GM18909 (cell line): Measurements from ENCODE around the gene PCSK6.

ENCODE experiments used
- ATAC-seq: cut with Tn5 transposase; IDR thresholded peaks from one replicate; pipeline ENCODE4 v1.9.1; 2021; ENCODE audit warnings: mild to moderate bottlenecking; ENCODE audit not compliant: unreplicated experiment, poor library complexity

The PCSK6 gene

DNA sequence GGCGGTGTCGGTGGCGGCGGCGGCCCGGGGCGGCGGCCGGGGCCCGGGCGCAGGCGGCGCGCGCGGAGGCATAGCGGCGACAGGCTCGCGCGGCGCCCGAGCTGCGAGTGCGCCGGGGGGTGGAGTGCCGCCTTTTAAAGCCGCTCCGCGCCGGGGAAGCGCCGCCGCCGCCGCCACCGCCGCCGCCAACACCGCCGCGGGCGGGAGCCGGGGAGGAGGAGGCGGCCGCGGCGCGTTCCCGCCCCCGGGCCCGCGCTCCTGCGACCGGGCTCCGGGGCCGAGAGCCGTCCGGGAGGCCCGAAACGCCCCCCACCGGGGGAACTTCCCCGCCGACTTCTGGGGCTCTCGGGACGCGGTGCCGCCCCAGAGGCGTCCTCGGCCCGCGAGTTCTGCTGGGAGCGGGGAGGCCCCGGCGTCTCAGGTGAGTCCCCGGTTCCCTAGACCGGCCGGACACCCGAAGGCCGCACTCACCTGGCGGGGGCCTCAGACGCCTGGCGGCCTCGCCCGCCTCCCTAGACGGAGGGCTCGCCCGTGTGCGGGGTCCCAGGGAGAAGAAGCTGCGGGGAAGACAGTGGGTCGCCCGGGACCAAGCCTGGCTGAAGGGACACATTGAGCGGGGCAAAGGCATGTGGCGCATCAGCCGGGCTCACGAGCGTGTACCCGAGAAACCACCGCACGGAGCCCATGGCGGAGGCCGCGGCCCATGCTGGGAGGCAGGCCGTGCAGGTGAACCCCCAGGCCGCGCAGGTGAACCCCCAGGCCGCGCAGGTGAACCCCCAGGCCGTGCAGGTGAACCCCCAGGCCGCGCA lies at the start of gene PCSK6:
TSS of gene PCSK6 (minus strand) at position 109 of the 809 bp plus-strand sequence. CDS start at position 72, 37 bp downstream.
- ATAC-seq = no peak

DNA sequence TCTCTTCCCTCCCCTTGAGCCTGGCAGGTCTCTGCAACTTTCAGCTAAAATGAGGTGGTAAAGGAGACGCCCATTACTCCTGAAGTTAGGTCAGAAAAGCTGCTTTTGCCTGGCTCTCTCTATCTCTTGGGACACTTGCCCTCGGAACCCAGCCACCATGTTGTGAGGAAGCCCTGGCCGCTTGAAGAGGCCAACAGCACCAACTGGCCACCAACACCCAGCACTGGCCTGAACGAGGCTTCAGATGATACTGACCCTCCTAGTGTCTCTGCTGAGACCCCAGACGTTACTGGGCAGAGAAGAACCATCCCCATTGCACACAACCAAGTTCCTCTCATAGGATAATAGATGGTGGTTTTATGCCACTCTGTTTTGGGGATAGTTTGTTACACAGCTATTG lies 49.5 kb upstream of the PCSK6 start:
- no peak for ATAC-seq

DNA sequence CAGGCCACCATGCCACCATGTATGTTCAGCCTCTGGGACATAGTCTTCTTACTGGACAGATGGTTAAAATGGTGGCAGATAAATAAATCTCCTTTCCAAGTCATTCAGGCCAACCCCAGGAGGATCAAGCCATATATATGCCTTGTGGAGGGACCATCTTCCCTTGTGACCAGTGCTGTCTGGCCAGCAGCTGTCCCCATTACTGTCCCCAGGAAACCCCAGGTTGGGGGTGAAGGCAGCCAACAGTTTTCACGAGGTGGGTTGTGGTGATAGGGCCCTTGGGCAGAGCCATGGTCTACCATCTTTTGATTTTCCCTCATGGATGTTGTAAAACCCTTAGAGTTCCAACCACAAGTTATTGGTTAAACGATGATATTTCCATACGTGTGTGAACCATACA lies 48.7 kb upstream of the PCSK6 start:
- no peak for ATAC-seq

DNA sequence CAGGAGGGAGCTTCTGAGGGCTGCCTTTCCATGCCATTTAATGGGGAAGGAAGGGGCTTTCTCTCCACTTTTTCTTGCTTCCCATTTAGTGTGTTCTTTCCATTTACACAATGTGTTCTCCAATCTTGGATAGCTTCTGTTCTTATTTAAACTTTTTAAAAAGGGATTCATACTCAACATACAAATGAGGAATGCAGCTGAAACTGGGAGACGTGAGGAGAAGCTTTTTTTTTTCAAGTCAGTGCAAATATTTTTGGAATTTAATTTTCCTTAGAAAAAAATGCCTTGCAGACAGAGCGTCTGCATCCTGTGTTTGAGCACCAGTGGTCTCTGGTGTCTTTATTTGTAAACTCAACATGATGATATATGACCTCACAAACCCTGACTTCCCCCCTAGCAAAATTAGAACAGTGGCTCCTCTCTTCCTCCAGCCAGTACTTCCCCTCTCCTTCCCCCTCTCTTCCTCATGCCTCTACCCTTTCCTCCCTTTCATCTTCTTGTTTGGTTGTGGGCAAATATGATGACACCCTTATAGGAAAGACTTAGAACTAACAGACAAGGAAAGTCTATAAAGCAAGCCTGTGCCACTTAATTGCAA lies 48.1 kb upstream of the PCSK6 start:
- ATAC-seq = no peak

DNA sequence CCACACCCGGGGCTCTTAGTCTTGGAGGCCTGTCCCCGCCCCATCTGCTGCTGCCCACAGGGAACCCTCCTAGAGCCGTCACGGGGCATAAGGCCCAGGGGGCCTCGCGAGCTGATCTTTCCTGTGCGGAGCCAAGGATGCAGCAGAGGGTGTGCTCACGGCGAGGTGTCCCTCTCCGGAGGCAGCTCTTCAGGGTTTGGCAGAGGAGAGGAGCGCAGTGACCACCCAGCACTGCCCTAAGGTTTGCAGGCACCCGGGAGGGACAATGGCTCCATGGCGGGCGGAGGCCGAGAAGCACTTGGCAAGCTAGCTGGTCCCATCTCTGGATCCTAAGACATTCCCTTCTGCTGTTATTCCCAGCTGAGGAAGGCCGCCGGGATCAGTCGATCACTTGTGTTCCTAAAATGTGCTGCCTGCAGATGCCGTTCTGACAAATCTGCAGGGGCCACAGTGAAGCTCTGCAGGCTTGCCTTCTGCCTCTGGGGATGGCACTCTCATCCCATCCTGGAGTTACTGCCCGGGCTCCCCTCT lies 47.4 kb upstream of the PCSK6 start:
- ATAC-seq = no peak

DNA sequence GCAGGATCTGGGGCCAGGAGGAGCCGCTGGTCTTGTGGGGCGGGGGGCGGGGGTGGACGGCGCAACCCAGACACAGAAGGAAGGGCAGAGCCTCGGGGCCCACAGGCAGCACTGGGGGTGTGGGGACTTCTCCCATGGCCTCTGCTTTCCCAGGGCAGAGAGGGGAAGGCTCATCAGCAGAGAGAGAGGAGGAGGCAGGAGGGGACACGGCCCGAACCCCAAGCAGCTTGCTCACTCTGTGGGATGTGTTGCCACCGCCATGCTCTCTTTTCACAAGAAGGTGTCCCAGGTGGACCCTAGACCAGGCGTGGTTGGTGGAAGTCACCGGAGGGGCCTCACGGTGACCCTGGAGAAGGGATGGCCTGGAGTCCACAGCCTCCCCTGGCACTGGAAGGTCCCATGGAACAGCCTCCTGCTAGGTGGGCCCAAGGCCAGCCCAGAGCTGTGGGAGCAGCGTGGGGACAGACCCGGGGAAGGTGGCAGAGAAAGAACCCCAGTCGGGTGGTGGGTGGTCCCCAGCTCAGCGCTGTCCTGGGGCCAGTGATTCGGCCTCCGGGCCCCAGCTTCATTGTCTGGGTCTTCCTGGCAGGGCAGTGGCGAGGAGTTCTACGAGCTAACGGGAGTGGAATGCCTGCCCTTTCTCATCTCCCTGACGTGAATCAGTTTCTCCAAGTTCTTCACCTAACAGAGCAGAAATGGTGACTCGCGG lies 46.8 kb upstream of the PCSK6 start:
- no peak for ATAC-seq

DNA sequence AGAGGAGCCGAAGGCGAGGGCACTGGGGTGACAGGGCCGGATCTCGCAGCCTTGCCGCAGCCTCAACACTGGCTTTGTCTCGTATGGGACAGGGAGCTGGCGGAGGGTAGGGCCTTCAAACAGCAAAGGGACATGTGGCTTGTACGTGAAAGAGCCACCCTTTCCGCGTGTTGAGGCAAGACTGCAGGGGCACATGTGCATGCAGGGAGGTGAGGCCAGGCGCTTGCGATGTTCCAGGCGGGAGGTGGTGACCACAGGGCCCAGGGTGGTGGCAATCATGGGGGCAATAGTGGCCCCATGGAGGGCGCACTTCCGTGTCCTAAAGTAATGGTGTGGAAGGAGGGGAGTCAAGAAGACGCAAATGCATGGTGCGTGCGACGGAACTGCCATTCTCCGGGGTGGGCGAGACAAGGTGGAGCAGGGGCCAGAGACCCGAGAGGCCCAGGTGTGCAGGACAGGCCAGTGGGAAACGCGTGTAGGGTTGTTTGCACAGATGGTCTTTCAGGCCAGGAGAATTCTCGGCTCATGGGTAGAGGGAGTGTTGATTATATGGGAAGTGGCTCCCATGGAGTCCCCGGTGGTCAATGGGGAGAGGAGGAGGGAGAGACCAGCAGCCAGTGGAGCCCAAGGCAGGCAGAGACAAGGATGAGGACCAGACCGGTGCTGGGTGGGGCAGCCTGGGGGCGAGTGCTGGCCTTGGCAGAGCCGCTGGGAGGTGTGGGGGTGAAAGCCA lies 45.8 kb upstream of the PCSK6 start:
- no peak for ATAC-seq

DNA sequence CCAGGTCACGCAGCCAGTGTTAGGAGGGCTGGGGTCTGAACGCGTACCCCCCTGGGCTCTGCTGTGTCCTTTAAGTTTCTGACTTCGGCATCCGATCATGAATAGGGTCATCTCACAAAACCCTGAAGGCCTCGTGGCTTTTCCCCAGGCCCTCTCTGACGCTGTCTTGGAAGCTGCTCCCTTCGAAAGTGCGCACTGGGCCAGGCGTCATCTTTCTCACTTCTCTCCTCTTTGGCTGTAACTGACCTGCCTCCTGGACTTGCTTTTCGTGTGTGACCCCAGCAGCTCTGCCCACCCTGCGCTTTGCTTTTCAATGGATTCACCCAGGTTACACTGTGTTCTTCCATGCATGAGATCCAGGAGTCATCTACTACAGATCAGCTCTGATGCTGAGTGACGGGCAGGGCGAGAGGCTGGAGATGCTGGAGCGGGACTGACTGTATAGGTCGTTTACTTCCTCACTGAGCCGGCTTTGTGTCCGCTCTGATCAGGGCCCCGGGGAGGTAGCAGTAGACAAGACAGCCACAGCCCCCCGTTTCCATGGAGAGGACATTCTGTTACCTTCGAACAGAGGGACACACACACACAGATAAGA lies 45.0 kb upstream of the PCSK6 start:
- no peak for ATAC-seq

DNA sequence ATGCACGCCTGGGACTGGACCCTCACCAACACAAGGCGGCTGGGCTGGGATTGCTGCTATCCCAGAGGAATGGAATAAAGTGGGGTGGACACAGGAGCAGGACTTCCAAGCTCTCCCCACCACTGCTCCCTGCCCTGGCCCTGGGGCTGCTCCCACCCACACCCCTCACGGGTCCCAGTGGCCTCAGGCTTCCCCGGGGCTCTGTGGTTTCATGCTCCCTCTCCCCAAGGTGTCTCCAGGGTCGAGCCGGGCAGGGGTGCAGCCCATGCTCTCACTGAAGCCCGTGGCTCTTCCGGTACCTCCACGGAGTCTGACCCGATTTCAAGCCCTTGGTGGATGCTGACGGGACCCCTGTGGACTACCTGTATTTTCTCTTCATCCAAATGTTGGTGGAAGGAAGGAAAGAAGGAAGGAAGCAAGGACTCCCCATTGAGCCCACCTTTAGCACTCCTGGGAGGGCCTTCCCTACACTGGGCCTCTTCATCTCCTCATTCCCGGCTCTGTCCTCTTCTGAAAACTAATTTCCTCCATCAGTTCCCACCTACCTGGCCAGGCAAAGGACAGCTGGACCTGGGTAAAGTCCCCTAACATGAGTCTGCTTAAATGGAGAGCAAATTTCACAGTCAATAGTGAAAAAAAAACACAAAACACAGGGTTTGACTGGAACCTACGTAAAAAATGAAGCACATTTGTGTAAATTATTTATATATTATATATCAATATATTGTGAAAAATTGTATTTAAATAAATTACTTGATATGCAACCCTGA lies 44.0 kb upstream of the PCSK6 start:
- ATAC-seq = no peak

DNA sequence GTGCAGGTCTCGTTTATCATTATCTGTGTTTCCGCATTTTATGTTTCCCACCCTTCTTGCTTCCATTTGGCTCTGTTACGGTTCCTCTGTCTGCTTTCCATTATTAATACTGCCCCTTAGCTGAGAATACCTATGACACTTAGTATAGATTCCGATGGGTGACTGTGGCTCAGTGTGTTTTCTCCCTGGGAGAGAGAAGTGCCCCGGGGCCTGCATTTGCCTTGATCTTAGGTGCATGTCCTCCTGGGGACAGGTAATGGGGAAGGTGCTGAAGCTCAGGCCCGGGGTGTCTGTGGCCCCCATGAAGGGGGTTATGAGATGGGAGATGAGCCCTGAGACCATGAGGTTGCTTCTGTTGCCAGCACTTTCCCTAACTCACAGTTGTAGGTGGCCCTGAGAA lies 43.4 kb upstream of the PCSK6 start:
- ATAC-seq = no peak

DNA sequence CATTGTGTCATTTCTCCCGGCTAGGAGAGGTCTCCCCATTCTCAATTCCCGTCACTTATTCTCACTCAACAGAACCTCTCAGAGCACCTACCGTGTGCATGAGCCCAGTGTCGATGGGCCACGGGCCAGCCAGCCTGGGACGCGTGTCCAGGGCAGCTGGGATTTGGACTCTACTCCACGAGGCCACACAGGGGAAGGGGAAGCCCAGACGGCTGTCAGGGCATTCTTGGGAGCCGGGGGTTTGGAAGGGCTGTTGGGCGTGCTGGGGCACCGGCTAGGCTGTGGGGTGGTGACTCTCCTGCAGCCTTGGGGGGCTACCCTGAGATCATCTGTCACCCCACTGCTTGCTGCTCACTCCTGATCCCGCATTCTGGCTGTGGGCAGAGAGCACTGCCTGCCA lies 41.7 kb upstream of the PCSK6 start:
- no peak for ATAC-seq

DNA sequence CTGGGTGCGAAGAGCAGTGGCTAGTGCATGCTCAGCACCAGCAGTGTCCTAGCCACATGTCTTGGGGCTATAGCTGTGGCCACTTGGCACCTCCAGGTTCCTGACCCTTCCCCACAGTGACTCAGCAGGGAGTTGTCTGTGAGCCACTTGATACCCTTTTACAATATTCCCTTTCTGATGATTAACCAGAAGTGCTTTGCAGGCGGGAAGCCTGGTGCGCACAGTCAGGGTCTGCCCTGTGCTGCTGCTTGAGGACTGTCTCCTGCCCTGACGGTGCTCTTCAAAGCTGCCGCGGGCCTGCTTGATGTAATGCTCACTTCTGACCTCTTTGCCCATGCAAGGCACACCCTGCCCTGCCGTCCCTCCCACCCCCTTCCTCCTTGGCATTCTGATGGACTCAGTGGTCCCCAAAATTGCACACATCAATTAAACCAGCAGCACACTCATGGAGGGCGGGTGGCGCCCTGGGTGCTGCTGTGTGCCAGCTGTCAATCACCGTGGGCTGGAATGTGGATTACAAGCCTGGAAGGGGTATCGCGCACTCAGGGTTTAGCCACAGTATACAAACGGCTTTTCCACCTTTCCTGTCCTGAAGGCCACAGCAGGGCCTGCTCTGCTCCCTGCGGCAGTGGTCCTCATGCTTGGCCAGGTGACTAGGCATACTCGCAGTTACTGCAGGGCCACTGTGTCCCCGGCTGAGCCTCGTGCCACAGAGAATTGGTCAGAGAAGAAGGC lies 40.9 kb upstream of the PCSK6 start:
- ATAC-seq = no peak

DNA sequence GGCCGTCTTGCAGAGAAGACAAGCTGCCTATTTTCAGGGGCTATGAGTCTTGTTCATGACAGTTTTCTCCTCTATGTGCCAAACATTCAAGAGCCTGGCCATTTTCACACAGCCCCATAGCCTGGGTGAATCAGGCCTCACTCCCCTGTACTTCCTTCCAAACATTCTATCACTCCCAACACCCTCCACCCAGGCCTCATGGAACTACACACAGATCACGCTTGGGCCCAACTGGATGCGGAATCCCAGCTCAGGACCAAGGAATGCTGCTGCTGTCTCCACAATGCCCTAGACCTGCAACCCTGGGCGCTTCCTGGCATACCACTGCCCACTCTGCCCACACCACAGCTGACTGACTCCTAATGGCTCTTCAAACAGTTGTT lies 39.4 kb upstream of the PCSK6 start:
- no peak for ATAC-seq

DNA sequence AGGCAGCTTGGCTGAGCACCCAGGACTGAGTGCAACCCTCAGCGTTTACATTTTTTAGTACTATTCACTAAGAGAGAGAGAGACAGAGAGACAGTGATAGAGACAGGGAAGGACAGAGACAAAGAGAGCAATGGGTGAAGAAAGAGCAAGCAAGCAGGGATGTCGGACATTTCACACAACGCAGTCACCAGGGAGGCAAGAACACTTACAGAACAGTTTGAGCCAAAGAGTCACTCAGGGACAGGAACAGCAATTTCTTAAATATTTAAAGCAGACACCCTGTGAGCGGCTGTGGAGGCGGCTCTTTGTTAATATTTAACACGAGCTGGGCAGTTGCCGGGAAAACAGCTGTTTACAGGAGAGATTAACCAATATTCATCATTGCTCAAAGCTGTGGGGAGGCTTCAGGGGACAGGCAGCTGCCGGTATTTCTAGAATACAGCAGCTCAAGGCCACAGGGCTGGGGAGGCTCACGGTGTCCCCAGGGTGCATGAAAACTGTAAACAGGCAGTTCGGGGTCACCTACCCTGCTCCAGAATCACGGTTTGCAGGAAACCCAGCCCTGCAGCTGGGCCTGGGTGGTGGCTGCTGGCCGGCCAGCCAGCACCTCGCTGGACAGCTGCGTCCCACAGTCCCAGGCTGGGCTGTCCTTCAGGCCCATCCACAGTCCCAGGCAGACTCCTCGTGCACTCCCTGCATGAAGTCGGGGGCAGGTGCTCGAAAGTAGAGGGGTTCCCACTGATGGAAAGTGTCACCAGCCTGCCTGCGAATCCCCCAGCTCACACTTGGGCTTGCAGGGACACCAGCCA lies 38.8 kb upstream of the PCSK6 start:
- ATAC-seq = peak; percentile 59

DNA sequence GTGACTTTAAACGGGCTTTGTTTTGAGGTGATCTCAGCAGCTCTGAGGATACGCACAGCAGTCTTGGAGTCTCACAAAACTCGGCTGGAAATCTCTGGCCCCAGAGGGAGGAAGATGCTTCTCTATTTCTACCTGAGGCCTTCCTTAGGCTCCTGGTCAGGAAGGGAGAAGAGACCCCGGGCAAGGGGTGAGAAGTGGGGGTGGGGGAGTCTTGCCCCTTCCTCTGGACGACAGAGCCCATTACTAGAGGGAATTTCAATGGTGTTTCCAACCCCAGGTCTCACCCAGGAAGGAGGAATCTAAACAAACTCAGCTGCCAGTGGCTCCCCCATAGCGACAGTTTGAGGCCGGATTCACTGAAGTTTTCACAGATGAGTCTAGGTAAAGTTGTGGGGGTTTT lies 37.4 kb upstream of the PCSK6 start:
- ATAC-seq = no peak

DNA sequence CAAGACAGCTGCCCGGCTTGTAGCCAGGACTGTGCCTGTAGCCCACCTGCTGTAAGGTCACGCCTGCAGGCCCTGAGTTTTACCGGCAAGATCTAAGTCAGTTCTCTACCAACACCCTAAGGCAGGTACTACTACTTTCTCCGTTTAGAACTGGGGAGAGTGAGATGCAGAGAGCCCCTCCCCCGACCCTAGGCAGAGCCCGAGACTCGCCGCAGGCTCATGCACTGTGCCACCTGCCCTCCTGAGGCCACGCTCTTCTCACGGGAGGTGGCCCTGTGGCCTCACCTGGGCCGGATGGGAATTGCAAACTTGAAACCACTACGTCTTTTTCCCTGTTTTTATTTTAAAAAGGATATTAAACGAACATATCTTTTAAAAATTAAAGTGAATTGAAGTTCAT lies 36.9 kb upstream of the PCSK6 start:
- ATAC-seq = no peak

DNA sequence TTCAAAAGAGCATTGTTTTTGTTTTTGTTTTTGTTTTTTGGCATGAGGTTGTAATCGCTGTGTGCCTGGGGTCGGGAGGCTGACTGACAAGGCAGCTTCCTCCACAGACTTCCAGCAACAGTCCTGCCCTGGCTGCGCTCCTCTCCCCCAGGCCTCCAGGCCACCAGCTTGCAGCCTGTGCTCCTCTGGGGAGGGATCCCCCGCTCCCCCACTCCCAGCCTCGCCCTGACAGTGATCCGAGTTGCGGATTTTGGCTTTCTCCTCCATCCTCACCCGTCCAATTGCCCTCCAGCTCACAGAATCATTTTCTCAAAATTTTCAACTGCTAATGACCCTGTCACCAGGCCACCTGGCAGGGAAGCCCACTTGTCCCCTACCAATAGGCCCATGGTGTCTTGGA lies 36.5 kb upstream of the PCSK6 start:
- ATAC-seq = no peak

DNA sequence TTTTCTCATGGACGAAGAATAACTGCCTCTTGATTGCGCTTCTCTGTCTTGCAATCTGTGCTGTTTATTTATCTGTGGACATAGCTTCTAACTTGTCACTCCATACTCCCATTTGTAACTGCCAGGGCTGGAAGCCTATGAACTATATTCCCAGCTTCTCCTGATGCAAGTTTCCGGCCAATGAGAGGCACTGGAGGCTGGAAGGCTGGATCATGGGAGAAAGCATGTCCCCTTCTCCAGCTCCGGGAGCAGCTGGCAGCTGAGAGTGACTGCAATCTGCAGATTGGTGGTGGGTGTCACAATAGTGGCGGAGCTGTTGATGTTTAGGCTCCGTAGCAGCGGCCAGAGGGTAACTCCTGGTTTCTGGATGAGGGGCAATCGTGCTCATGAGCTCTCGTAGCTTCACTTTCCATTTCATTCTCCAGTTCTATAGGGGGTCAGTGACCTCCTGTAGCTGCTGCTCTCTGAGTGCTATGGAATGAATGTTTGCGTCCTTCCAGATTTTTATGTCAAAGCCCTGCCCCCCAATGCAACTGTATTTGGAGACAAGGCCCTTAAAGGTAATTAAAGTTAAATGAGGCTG lies 35.7 kb upstream of the PCSK6 start:
- no peak for ATAC-seq
